ENCODE data around the gene MYO19. TPM values are rescaled to one million over a fixed set of nuclear protein-coding genes. Genes with fewer than 3 reads are reported as not detected.
"Not testable (repeated sequence)": the region's sequence is repeated elsewhere in the genome, so short reads cannot be mapped to it uniquely, and the experiment has no call there.

Gene MYO19
- total and polyA plus RNA-seq, 12 donors, result 12.0 to 43.6 (median 29.4) TPM

- H3K4me1 ChIP-seq (replicated peaks in 1 of 2), result no peaks in the 10 kb centered on the region
- H3K4me3 ChIP-seq, result no peak overlapping the region
- no peaks in the 10 kb centered on the region for H3K9me3 ChIP-seq (replicated peaks in 1 of 3)
- intact Hi-C loops (cut with DNase I), result no loop called here
- TF ChIP-seq POLR2A (IDR thresholded peaks at IDR 0.05) (no peak), CTCF (IDR thresholded peaks at IDR 0.05) (no peak)
- no peaks in the 10 kb centered on the region for H3K36me3 ChIP-seq (replicated peaks in 1 of 2)
- peaks cover 8% of the 10 kb centered on the region for H3K27me3 ChIP-seq
- no peak overlapping the region for H3K27ac ChIP-seq
- 84 to 93% (median 86%) methylated on average over 4 to 5 of the region's 5 CpGs for WGBS, 4 donors
- DNase-seq, result no peak
Measured at GRCh38 chr17:36459045-36459444, 75.6 kb downstream of the MYO19 start.

- WGBS, 4 donors, result 85 to 100% (median 90%) methylated on average over 3 to 9 of the region's 9 CpGs
- H3K4me3 ChIP-seq; intact Hi-C loops (cut with DNase I); H3K9me3 ChIP-seq (replicated peaks in 1 of 3); DNase-seq; H3K36me3 ChIP-seq (replicated peaks in 1 of 2); H3K27ac ChIP-seq; H3K27me3 ChIP-seq; H3K4me1 ChIP-seq (replicated peaks in 1 of 2): not testable (repeated sequence)
Measured at GRCh38 chr17:36457701-36458100, 77.0 kb downstream of the MYO19 start.

- H3K4me3 ChIP-seq; H3K9me3 ChIP-seq (replicated peaks in 1 of 3); DNase-seq; H3K27me3 ChIP-seq; intact Hi-C loops (cut with DNase I); H3K36me3 ChIP-seq (replicated peaks in 1 of 2); H3K27ac ChIP-seq; H3K4me1 ChIP-seq (replicated peaks in 1 of 2): not testable (repeated sequence)
- 79 to 87% (median 85%) methylated on average over 2 to 9 of the region's 9 CpGs for WGBS, 4 donors
Measured at GRCh38 chr17:36452888-36453287, 81.8 kb downstream of the MYO19 start.

GRCh38 chr17:36449997-36450396 is 84.7 kb downstream of the MYO19 start:
- WGBS, 4 donors, result 61 to 100% (median 80%) methylated on average over 1 to 11 of the region's 15 CpGs; no CpG with 5 or more reads in 1 of the 4 donors
- intact Hi-C loops (cut with DNase I); H3K27ac ChIP-seq; DNase-seq; H3K36me3 ChIP-seq (replicated peaks in 1 of 2); H3K4me3 ChIP-seq; H3K4me1 ChIP-seq (replicated peaks in 1 of 2); H3K9me3 ChIP-seq (replicated peaks in 1 of 3); H3K27me3 ChIP-seq: not testable (repeated sequence)
- peak in 1 of 6 experiments; percentile 12 for TF ChIP-seq CTCF (IDR thresholded peaks at IDR 0.05)

Small RNA genes lying within 50 kb of the gene (small RNA-seq; reads per million reads assigned to genes)
- 0 reads per million in 2 donors for gene RNA5SP439

Other genes starting within 250 kb of the MYO19 start
- gene TBC1D3G, start 211.0 kb downstream of the MYO19 start, total RNA-seq, result not detected
- gene TBC1D3G, start 211.0 kb downstream of the MYO19 start, polyA plus RNA-seq, result 10 to 100 TPM in 1 of 3 donors, 1 to 10 TPM in 1, not detected in 1; 2.7 to 79.7 TPM
- not detected for gene TBC1D3H, start 146.4 kb downstream of the MYO19 start, total RNA-seq
- gene TBC1D3H, start 146.4 kb downstream of the MYO19 start, polyA plus RNA-seq, result 1 to 10 TPM in 1 of 3 donors, not detected in 2; 6.4 TPM
- gene ZNHIT3, start 48.2 kb downstream of the MYO19 start, total RNA-seq, result 10 to 100 TPM; 13.6 to 65.6 (median 37.9) TPM
- 10 to 100 TPM; 26.5 to 59.8 (median 34.5) TPM for gene ZNHIT3, start 48.2 kb downstream of the MYO19 start, polyA plus RNA-seq
- gene PIGW, start 119 bp upstream of the MYO19 start, total RNA-seq, result 10 to 100 TPM in 1 of 9 donors, 1 to 10 TPM in 8; 1.7 to 13.2 (median 4.8) TPM
- gene PIGW, start 119 bp upstream of the MYO19 start, polyA plus RNA-seq, result 10 to 100 TPM in 1 of 3 donors, 1 to 10 TPM in 2; 2.4 to 14.6 (median 3.0) TPM
- gene GGNBP2, start 10.1 kb upstream of the MYO19 start, total RNA-seq, result 10 to 100 TPM; 30.4 to 70.9 (median 63.0) TPM
- gene GGNBP2, start 10.1 kb upstream of the MYO19 start, polyA plus RNA-seq, result 10 to 100 TPM; 39.0 to 87.3 (median 48.5) TPM
- 10 to 100 TPM in 7 of 9 donors, 1 to 10 TPM in 2; 5.9 to 28.1 (median 11.3) TPM for gene DHRS11, start 57.0 kb upstream of the MYO19 start, total RNA-seq
- gene DHRS11, start 57.0 kb upstream of the MYO19 start, polyA plus RNA-seq, result 10 to 100 TPM; 12.8 to 21.3 (median 13.8) TPM
- gene MRM1, start 66.7 kb upstream of the MYO19 start, total RNA-seq, result 10 to 100 TPM in 4 of 9 donors, 1 to 10 TPM in 5; 5.2 to 18.5 (median 9.8) TPM
- 10 to 100 TPM in 1 of 3 donors, 1 to 10 TPM in 2; 6.9 to 10.1 (median 7.0) TPM for gene MRM1, start 66.7 kb upstream of the MYO19 start, polyA plus RNA-seq

Data from adrenal gland (tissue), 12 donors.